Ovary (tissue), 9 donors: ENCODE results near the gene SYNPO2. TPM values are rescaled to one million over a fixed set of nuclear protein-coding genes. Genes with fewer than 3 reads are reported as not detected.

Experiments
- DNase-seq, 5 donors: peaks; one replicate each; pipeline ENCODE4 v3.0.0-alpha.2; 2019 to 2020
- H3K27ac ChIP-seq, 2 donors: fragments of 200-600 bp; one replicate each; pipeline versions ENCODE4 v1.5.1 to v1.8.0; 2019 to 2022
- H3K27me3 ChIP-seq: fragments of 200-600 bp; one replicate; pipeline ENCODE4 v1.8.0; 2022
- H3K36me3 ChIP-seq: fragments of 200-600 bp; sonication (generic); one replicate; pipeline ENCODE4 v1.5.1; 2019
- H3K4me1 ChIP-seq: one replicate; pipeline ENCODE4 v1.8.1; 2013; ENCODE audit warnings: mild to moderate bottlenecking, moderate library complexity; ENCODE audit not compliant: insufficient read depth
- H3K4me3 ChIP-seq: fragments of 200-600 bp; sonication (generic); one replicate; pipeline ENCODE4 v1.5.1; 2017
- H3K9me3 ChIP-seq, 2 donors: fragments of 200-600 bp in 1 of 2; sonication (generic) in 1 of 2; one replicate each; pipeline versions ENCODE4 v1.5.1 to v1.8.1; 2013 to 2019; ENCODE audit warnings: mild to moderate bottlenecking in 1 of 2, moderate library complexity in 1 of 2
- CTCF ChIP-seq, 3 donors: fragments of 450-650 bp in 2 of 3; fragments of 200-600 bp in 1 of 3; IDR thresholded peaks; one replicate each; pipeline versions ENCODE4 v1.5.1 to v1.8.0; 2016 to 2022; ENCODE audit warnings: antibody characterized with exemption in 3 of 3, mild to moderate bottlenecking in 1 of 3
- EP300 ChIP-seq: sonication (generic); formaldehyde crosslinking; IDR thresholded peaks from one replicate; pipeline ENCODE4 v1.6.1; 2017; ENCODE audit warnings: antibody characterized with exemption
- POLR2A ChIP-seq: fragments of 450-650 bp; IDR thresholded peaks from one replicate; pipeline ENCODE4 v1.6.1; 2017; ENCODE audit warnings: antibody characterized with exemption, mild to moderate bottlenecking, moderate library complexity
- WGBS, 3 donors: extraction: QIAGEN DNeasy Blood & Tissue Kit in 1 of 3; methylation state at CpG; one replicate each; pipeline versions ENCODE4 v1.1.5 to v1.1.7; 2013 to 2017; 5-methylcytosine and 5-hydroxymethylcytosine counted together
- intact Hi-C, 4 donors: fragments of 100-400 bp; cut with DNase I; formaldehyde crosslinking; loops; one replicate each; pipeline versions ENCODE4 v1.11.0 to v1.15.1; 2022 to 2023
- polyA plus RNA-seq, 2 donors: library from polyadenylated mRNA; stranded (reverse); fragments of 200-250 nt in 1 of 2; fragments of 350-450 nt in 1 of 2; fragmentation: Illumina TruSeq in 1 of 2; extraction: RNeasy Lipid Tissue Mini Kit (QIAGEN cat#74804) in 1 of 2; gene quantifications; one replicate each; pipeline ENCODE4 v1.2.3, GENCODE V29; 2013 to 2014
- total RNA-seq, 7 donors: library from RNA; depleted of rRNA in 2 of 7; stranded (reverse); fragments of >200 nt in 2 of 7; fragmentation: NEBNext Ultra II Directional in 3 of 7; extraction: Animal tissue kit (Norgen Biotek cat#: 25700) in 3 of 7; gene quantifications; one replicate each; pipeline versions ENCODE4 v1.1.0 to v1.2.4, GENCODE V29; 2016 to 2023
- donor health status: DM: no; HTN: no; CAD: no; lungs with moderate emphysema.
- donor health status: DM: no; HTN: no; CAD: no.
- donor health status: Bipolar disorder and iron deficiency.
- donor health status: DM: yes; HTN: yes; CAD: no.
- donor health status: DM: no; HTN: no; CAD: no.
- donor health status: DM: yes; HTN: yes; CAD: no.

The SYNPO2 gene
- total and polyA plus RNA-seq, 9 donors: 54.8 to 265 (median 121) TPM

- no peak for TF ChIP-seq POLR2A
- TF ChIP-seq EP300: no peak
- no peak for TF ChIP-seq CTCF (IDR thresholded peaks at IDR 0.05)
- Histone ChIP-seq H3K27ac (no peak overlapping the region), H3K4me3 (no peak overlapping the region), H3K9me3 (no peaks in the 10 kb centered on the region), H3K4me1 (no peaks in the 10 kb centered on the region), H3K36me3 (no peaks in the 10 kb centered on the region), H3K27me3 (no peaks in the 10 kb centered on the region)
- WGBS, 3 donors: 66 to 69% (median 67%) methylated on average over 5 of the region's 5 CpGs
- no peak for DNase-seq
- intact Hi-C loops: no loop called here
Measured at GRCh38 chr4:119084513-119084912, 195.9 kb downstream of the SYNPO2 start.

- intact Hi-C loops: no loop called here
- H3K4me1 ChIP-seq: no peaks in the 10 kb centered on the region
- no peaks in the 10 kb centered on the region for H3K36me3 ChIP-seq
- 39 to 61% (median 52%) methylated on average over 3 of the region's 3 CpGs for WGBS, 3 donors
- H3K27ac ChIP-seq: no peak overlapping the region
- H3K27me3 ChIP-seq: no peaks in the 10 kb centered on the region
- H3K4me3 ChIP-seq: no peak overlapping the region
- no peak for DNase-seq
- no peak for TF ChIP-seq POLR2A
- TF ChIP-seq EP300: no peak
- no peak for TF ChIP-seq CTCF (IDR thresholded peaks at IDR 0.05)
- no peaks in the 10 kb centered on the region for H3K9me3 ChIP-seq
Measured at GRCh38 chr4:119087121-119087520, 198.5 kb downstream of the SYNPO2 start.

- no peak overlapping the region for H3K27ac ChIP-seq
- WGBS, 3 donors: 87 to 93% (median 90%) methylated on average over 5 of the region's 5 CpGs
Measured at GRCh38 chr4:119087656-119088055, 199.0 kb downstream of the SYNPO2 start.

GRCh38 chr4:119093042-119093827 lies 204.6 kb downstream of the SYNPO2 start:
- H3K36me3 ChIP-seq: no peaks in the 10 kb centered on the region
- no peaks in the 10 kb centered on the region for H3K27me3 ChIP-seq
- H3K4me1 ChIP-seq: no peaks in the 10 kb centered on the region
- H3K9me3 ChIP-seq: no peaks in the 10 kb centered on the region
- H3K4me3 ChIP-seq: no peak overlapping the region
- no peak overlapping the region for H3K27ac ChIP-seq
- intact Hi-C loops: loop anchor here in 1 of 4 donors (10.0 kb wide), 1 partner anchor 1442 kb away; no protein-coding TSS in a partner anchor
- no peak for DNase-seq
- TF ChIP-seq CTCF (IDR thresholded peaks at IDR 0.05) (no peak), POLR2A (no peak), EP300 (no peak)
- WGBS, 3 donors: 64 to 73% (median 72%) methylated on average over 5 of the region's 5 CpGs

More at GRCh38 chr4:119087656-119088055, 199.0 kb downstream of the SYNPO2 start:
- Histone ChIP-seq H3K36me3 (no peaks in the 10 kb centered on the region), H3K4me3 (no peak overlapping the region), H3K4me1 (no peaks in the 10 kb centered on the region), H3K27me3 (no peaks in the 10 kb centered on the region), H3K9me3 (no peaks in the 10 kb centered on the region)
- DNase-seq: no peak
- intact Hi-C loops: no loop called here
- TF ChIP-seq EP300 (no peak), CTCF (IDR thresholded peaks at IDR 0.05) (no peak), POLR2A (no peak)
